Uterus (tissue), 2 donors: ENCODE data around the gene SVEP1.

Experiments used
- CTCF ChIP-seq, 4 experiments: fragments of 200-600 bp in 2 of 4; fragments of 450-650 bp in 2 of 4; sonication (generic) in 2 of 4; IDR thresholded peaks; one replicate each; pipeline ENCODE4 v1.5.1; 2016 to 2019; ENCODE audit warnings: antibody characterized with exemption in 4 of 4, mild to moderate bottlenecking in 2 of 4, moderate library complexity in 1 of 4
- POLR2A ChIP-seq, 2 donors: fragments of 450-650 bp; IDR thresholded peaks; one replicate each; pipeline ENCODE4 v1.6.1; 2016; ENCODE audit warnings: antibody characterized with exemption in 2 of 2, mild to moderate bottlenecking in 1 of 2, moderate library complexity in 1 of 2

DNA sequence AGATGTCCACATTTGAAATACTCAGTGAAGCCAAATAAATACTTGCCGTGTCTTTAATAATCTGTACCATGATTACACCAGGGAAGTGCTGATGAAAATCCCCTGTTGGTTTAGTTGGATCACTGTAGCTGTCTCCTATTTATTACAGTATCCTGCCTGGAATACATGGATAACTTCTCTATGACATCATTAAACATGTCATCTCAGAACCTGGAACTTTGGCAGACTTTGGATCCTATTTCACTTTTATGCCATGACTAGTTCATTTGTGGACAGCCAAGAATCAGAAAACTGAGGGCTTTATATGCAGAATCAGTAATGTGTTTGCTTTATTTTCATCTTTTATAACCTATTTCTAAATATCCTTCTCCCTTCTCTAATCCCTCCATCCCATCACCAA lies 241.8 kb downstream of the SVEP1 start, which contains the start of gene TXNDC8:
- TF ChIP-seq CTCF (IDR thresholded peaks at IDR 0.05) (no peak), POLR2A (IDR thresholded peaks at IDR 0.05) (no peak)
